Measurements from ENCODE around the gene CDYL2.

- no peak for TF ChIP-seq CTCF (IDR thresholded peaks at IDR 0.05; ENCODE audit: low read depth, low read length)
- no peak for TF ChIP-seq EZH2phosphoT487 (IDR thresholded peaks at IDR 0.05; ENCODE audit: low read depth)
Observed at GRCh38 chr16:80623376-80623775, 181.0 kb downstream of the CDYL2 start.
